Measurements from ENCODE around the gene DNAAF8. TPM values are rescaled to one million over a fixed set of nuclear protein-coding genes. Genes with fewer than 3 reads are reported as not detected.

The DNAAF8 gene
- total and polyA plus RNA-seq, 2 donors (not counting 3 experiments of a cell fraction or from before 2014, with no cell fraction given): 0.58 to 1.0 TPM

GRCh38 chr16:4785758-4786433, 51.6 kb downstream of the DNAAF8 start:
- dilution Hi-C loops (cut with MboI; ENCODE audit: extremely low pct_ligation_motif_present, low sequenced_read_pairs) (no loop called here), intact Hi-C loops (cut with micrococcal nuclease) (no loop called here)
- Histone ChIP-seq H3K4me1 (ENCODE audit: control insufficient read depth, extremely low read depth, insufficient read depth, low read length) (no peaks in the 10 kb centered on the region), H3K4me2 (ENCODE audit: insufficient read depth, low read length) (no peak overlapping the region), H3K79me2 (ENCODE audit: control insufficient read depth, insufficient read depth, low read length) (no peaks in the 10 kb centered on the region), H3K9ac (replicated peaks; ENCODE audit: extremely low read depth, insufficient read depth, low read length) (no peak overlapping the region), H3K36me3 (ENCODE audit: control insufficient read depth in 2 of 2, extremely low read depth in 1 of 2, insufficient read depth in 2 of 2, low read length in 2 of 2) (no peaks in the 10 kb centered on the region), H4K20me1 (replicated peaks; ENCODE audit: control insufficient read depth, extremely low read depth, insufficient read depth, low read length) (no peaks in the 10 kb centered on the region), H2AFZ (ENCODE audit: low read depth, low read length) (no peak overlapping the region), H3K9me3 (replicated peaks; ENCODE audit: control insufficient read depth, insufficient read depth, low read length) (no peaks in the 10 kb centered on the region), H3K4me3 (replicated peaks in 1 of 3; ENCODE audit: insufficient read depth in 1 of 3, low read depth in 1 of 3, low read length in 3 of 3) (no peak overlapping the region), H3K9me1 (replicated peaks; ENCODE audit: control insufficient read depth, extremely low read depth, insufficient read depth, low read length) (no peaks in the 10 kb centered on the region), H3K27me3 (ENCODE audit: control insufficient read depth in 2 of 2, insufficient read depth in 2 of 2, low read length in 2 of 2) (no peaks in the 10 kb centered on the region), H3K27ac (ENCODE audit: insufficient read depth, low read depth, low read length) (no peak overlapping the region)
- BruUV-seq (replicated peaks): no TSS peak
- CTCF ChIA-PET: interaction anchor here (0.6 kb wide), 1 partner anchor 17 kb away, joined by 3 read pairs; no protein-coding TSS in a partner anchor
- FAIRE-seq: no peak
- no peak for DNase-seq (ENCODE audit: low read depth, low spot score)
- TF ChIP-seq JUN (IDR thresholded peaks at IDR 0.05; ENCODE audit: borderline replicate concordance, insufficient read depth, insufficient read length, low read depth) (no peak), EZH2 (IDR thresholded peaks at IDR 0.05; ENCODE audit: borderline replicate concordance, low read depth, low read length, severe bottlenecking) (no peak), POLR2AphosphoS5 (IDR thresholded peaks at IDR 0.05; ENCODE audit: insufficient read depth, low read depth, low read length) (no peak), FOS (IDR thresholded peaks at IDR 0.05; ENCODE audit: borderline replicate concordance, insufficient read depth, low read length) (no peak), POLR2A (IDR thresholded peaks at IDR 0.05; ENCODE audit: low read depth, low read length) (no peak), MAX (IDR thresholded peaks at IDR 0.05; ENCODE audit: insufficient read depth, insufficient read length) (no peak), GATA2 (IDR thresholded peaks at IDR 0.05; ENCODE audit: insufficient read depth, insufficient read length, low read depth, low read length) (no peak), CTCF (IDR thresholded peaks at IDR 0.05; ENCODE audit: extremely low read depth in 1 of 2, insufficient read depth in 1 of 2, low read depth in 1 of 2, low read length in 2 of 2) (no peak), MYC (IDR thresholded peaks at IDR 0.05; ENCODE audit: low read depth, low read length) (no peak)
- POLR2A ChIA-PET: no interaction called here

Data from endothelial cell of umbilical vein (primary cell).